D721Med (cell line): ENCODE data around the gene ST6GALNAC3.

ENCODE experiments used
- DNase-seq: peaks from one replicate; pipeline ENCODE4 v3.0.0; 2011; ENCODE audit warnings: low spot score; ENCODE audit not compliant: insufficient read length
- FAIRE-seq: peaks from 2 replicates; lab custom pipeline; 2011; peaks lifted over from hg19 to GRCh38; lab: Jason Lieb, UNC
- CTCF ChIP-seq: IDR thresholded peaks from 2 replicates; pipeline ENCODE4 v1.5.1; 2012; ENCODE audit warnings: mild to moderate bottlenecking, control low read depth; ENCODE audit not compliant: insufficient read depth; ENCODE audit errors: missing control alignments

The ST6GALNAC3 gene

GRCh38 chr1:76668046-76668445 lies 593.5 kb downstream of the ST6GALNAC3 start:
- no peak for TF ChIP-seq CTCF
- FAIRE-seq: no peak
- DNase-seq: no peak

GRCh38 chr1:76669131-76669530 lies 594.6 kb downstream of the ST6GALNAC3 start:
- no peak for DNase-seq
- FAIRE-seq: no peak
- no peak for TF ChIP-seq CTCF

- FAIRE-seq: no peak
- TF ChIP-seq CTCF: no peak
- DNase-seq: no peak
Measured at GRCh38 chr1:76669624-76670315, 595.2 kb downstream of the ST6GALNAC3 start.

- DNase-seq: no peak
- FAIRE-seq: no peak
- no peak for TF ChIP-seq CTCF
Measured at GRCh38 chr1:76674689-76675210, 600.2 kb downstream of the ST6GALNAC3 start.

GRCh38 chr1:76677416-76678405 lies 603.2 kb downstream of the ST6GALNAC3 start:
- FAIRE-seq: no peak
- TF ChIP-seq CTCF: no peak
- DNase-seq: no peak

- DNase-seq (no peak), FAIRE-seq (no peak)
- no peak for TF ChIP-seq CTCF
Measured at GRCh38 chr1:76679534-76680152, 605.1 kb downstream of the ST6GALNAC3 start.
